ENCODE data around the gene EAF2. TPM values are rescaled to one million over a fixed set of nuclear protein-coding genes. Genes with fewer than 3 reads are reported as not detected.

EAF2 gene
- total RNA-seq, 1 donor from 2014 or later, result 14.5 TPM

DNA sequence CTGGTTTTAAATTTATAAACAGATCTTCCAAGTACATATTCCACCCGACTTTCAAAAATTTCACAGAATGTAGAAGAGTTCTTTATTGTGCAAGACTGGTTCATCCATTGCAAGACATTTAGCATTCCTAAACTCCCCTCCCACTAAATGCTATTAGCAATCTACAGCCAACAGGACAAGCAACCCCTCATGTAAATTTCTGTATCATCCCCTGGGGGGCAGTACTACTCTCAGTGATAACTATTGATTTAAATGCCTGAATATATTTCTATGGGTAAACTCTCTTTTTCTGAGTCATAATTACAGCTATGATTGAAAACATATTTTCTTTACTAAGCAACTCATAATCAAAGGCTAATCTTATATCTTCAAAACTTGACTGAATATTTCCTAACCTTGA is 48.5 kb downstream of the EAF2 start:
- H3K27me3 Mint-ChIP-seq, result no peaks in the 10 kb centered on the region
- H3K4me1 Mint-ChIP-seq, result no peaks in the 10 kb centered on the region
- H3K36me3 Mint-ChIP-seq (ENCODE audit: low read depth), result no peaks in the 10 kb centered on the region
- no peak overlapping the region for H3K4me3 Mint-ChIP-seq
- intact Hi-C loops (cut with micrococcal nuclease), result loop anchor here (5.0 kb wide), 2 partner anchors 219 to 374 kb away; no protein-coding TSS in a partner anchor
- DNase-seq, result no peak
- H3K9me3 Mint-ChIP-seq, result no peaks in the 10 kb centered on the region
- no peak overlapping the region for H3K27ac Mint-ChIP-seq

DNA sequence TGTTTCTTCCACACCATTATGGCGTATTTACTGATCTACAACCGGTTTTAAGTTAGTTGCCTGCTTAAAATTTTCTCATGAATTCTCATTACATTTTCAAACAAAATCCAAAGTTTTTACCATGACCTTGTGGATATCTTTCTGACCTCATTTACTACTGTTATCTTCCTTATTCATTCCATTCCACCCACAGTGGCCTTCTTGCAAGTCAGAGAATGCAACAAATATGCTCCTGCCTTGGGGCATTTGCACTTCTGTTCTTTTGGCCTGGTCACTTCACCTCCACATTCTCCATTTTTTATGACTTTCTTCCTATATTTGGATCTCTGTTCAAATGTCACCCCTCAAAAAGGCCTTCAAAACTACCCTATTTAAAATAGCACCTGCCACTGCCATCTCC is 50.4 kb downstream of the EAF2 start:
- Mint-ChIP-seq H3K9me3 (no peaks in the 10 kb centered on the region), H3K27ac (no peak overlapping the region), H3K4me3 (no peak overlapping the region), H3K36me3 (ENCODE audit: low read depth) (no peaks in the 10 kb centered on the region), H3K27me3 (no peaks in the 10 kb centered on the region), H3K4me1 (no peaks in the 10 kb centered on the region)
- intact Hi-C loops (cut with micrococcal nuclease), result no loop called here
- DNase-seq, result no peak

DNA sequence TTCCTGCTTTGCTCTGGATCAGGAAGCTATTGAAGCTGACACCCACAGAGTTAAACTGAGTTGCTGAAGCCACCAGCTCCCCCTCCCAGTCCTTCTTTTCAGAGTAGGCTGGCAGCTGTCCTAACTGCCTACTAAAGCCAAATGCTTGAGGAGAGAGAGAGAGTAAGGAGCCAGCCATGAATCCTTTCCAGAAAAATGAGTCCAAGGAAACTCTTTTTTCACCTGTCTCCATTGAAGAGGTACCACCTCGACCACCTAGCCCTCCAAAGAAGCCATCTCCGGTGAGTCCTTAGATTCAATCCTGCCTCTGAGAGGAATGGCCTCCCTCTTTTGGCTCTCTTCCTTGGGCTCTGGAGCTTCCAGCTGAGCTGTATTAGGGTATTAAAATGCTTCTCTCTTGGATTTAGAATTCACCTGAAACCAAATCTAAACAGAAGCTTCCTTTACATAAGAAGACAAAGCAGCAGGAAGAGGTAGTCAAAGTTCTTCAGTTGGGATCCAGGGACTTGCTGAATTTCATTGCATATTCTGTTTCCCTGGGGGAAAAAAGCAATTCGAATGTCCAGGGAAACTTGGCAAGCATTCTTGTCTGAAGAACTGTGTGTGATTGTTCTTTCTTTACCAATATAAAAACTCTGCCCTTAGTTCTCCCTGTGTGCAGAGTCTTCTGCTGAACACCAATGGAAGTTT is 59.4 kb downstream of the EAF2 start, which contains the start of gene SLC15A2:
TSS of gene SLC15A2 (plus strand) at position 101 of the 690 bp plus-strand sequence. CDS start at position 177, 76 bp downstream.
- H3K4me3 Mint-ChIP-seq, result no peak within 1 kb of the TSS
- intact Hi-C loops (cut with micrococcal nuclease), result no loop called here
- H3K27me3 Mint-ChIP-seq, result no peaks in the 10 kb centered on the region
- DNase-seq, result no peak
- peaks cover 9% of the 10 kb centered on the region for H3K36me3 Mint-ChIP-seq (ENCODE audit: low read depth)
- H3K27ac Mint-ChIP-seq, result no peak within 1 kb of the TSS
- H3K4me1 Mint-ChIP-seq, result no peaks in the 10 kb centered on the region
- H3K9me3 Mint-ChIP-seq, result no peaks in the 10 kb centered on the region

DNA sequence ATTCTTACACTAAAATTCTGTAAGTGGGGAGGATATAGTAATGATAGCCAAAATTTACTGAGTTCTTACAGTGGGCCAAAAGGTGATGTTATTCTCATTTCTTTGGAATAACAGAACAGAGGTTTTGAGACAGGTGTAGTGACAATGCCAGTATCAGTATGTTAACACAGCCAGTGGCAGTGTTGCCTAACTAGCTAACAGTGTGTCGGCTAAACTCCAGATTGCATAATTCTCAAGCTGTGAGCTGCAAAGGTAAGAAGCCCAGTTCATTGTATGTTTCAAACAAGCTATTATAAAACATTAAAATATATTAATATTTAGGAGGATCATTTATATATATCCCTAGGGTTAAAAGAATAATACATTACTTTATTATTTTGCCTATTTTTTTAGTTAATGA is 60.1 kb downstream of the EAF2 start:
- no peaks in the 10 kb centered on the region for H3K4me1 Mint-ChIP-seq
- intact Hi-C loops (cut with micrococcal nuclease), result no loop called here
- H3K36me3 Mint-ChIP-seq (ENCODE audit: low read depth), result peaks cover 9% of the 10 kb centered on the region
- no peak for DNase-seq
- no peak overlapping the region for H3K4me3 Mint-ChIP-seq
- no peaks in the 10 kb centered on the region for H3K9me3 Mint-ChIP-seq
- no peaks in the 10 kb centered on the region for H3K27me3 Mint-ChIP-seq
- no peak overlapping the region for H3K27ac Mint-ChIP-seq

DNA sequence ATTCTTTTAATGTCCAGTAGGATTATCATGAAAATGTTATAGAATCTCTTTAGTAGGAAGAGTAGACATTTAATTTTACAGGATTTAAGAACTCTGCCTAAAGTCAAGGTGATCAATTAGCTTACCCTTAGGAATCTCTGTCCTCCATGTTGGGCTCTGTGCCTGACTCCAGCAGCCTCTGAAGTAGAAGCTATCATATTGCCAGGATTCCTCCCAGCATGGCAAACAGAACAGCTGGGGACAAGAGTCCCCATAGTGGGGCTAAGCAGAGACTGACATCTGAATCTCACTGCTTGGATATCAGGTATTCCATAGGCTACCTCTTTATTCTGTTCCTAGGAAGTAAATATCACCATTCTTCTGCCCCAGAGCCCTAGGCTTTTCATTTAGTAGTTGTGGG is 60.7 kb downstream of the EAF2 start:
- no peak for DNase-seq
- Mint-ChIP-seq H3K4me1 (no peaks in the 10 kb centered on the region), H3K9me3 (no peaks in the 10 kb centered on the region), H3K27me3 (no peaks in the 10 kb centered on the region), H3K4me3 (no peak overlapping the region), H3K27ac (no peak overlapping the region), H3K36me3 (ENCODE audit: low read depth) (peaks cover 9% of the 10 kb centered on the region)
- intact Hi-C loops (cut with micrococcal nuclease), result no loop called here

DNA sequence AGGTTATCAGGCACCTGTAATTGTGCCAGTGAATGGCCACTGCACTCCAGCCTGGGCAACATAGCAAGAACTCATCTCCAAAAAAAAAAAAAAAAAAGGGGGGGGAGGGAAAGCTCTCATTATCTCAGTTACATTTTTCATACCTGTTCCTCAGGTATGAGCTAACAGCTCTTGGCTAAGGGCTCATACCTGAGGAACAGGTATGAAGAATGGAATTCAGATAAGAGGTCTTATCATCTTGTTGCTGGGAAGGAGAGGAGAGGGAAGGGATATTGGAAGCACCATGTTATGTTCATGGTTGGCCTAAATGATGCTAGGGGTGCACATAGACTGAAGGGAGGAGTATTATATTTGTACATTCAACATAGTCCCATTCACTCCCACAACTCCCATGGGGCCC is 61.8 kb downstream of the EAF2 start:
- H3K36me3 Mint-ChIP-seq (ENCODE audit: low read depth), result peaks cover 13% of the 10 kb centered on the region
- H3K27me3 Mint-ChIP-seq, result no peaks in the 10 kb centered on the region
- no peak overlapping the region for H3K4me3 Mint-ChIP-seq
- intact Hi-C loops (cut with micrococcal nuclease), result no loop called here
- DNase-seq, result no peak
- H3K9me3 Mint-ChIP-seq, result no peaks in the 10 kb centered on the region
- no peak overlapping the region for H3K27ac Mint-ChIP-seq
- no peaks in the 10 kb centered on the region for H3K4me1 Mint-ChIP-seq

DNA sequence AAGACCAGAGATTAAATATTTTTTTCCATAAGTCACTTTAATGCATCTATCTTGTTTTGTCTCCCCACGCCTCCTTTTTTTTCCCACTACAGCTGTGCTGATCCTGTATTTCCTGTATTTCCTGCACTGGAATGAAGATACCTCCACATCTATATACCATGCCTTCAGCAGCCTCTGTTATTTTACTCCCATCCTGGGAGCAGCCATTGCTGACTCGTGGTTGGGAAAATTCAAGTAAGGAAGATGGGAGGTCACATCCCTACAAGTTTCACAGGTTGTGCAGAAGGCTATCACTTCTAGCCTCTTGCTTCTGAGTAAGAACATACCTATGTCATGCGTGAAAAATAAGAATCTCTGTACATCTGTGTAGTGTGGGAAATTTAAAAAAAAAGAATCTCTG is 62.3 kb downstream of the EAF2 start:
- no peaks in the 10 kb centered on the region for H3K4me1 Mint-ChIP-seq
- H3K9me3 Mint-ChIP-seq, result no peaks in the 10 kb centered on the region
- DNase-seq, result no peak
- H3K36me3 Mint-ChIP-seq (ENCODE audit: low read depth), result peaks cover 14% of the 10 kb centered on the region
- H3K4me3 Mint-ChIP-seq, result no peak overlapping the region
- intact Hi-C loops (cut with micrococcal nuclease), result no loop called here
- no peaks in the 10 kb centered on the region for H3K27me3 Mint-ChIP-seq
- H3K27ac Mint-ChIP-seq, result no peak overlapping the region

DNA sequence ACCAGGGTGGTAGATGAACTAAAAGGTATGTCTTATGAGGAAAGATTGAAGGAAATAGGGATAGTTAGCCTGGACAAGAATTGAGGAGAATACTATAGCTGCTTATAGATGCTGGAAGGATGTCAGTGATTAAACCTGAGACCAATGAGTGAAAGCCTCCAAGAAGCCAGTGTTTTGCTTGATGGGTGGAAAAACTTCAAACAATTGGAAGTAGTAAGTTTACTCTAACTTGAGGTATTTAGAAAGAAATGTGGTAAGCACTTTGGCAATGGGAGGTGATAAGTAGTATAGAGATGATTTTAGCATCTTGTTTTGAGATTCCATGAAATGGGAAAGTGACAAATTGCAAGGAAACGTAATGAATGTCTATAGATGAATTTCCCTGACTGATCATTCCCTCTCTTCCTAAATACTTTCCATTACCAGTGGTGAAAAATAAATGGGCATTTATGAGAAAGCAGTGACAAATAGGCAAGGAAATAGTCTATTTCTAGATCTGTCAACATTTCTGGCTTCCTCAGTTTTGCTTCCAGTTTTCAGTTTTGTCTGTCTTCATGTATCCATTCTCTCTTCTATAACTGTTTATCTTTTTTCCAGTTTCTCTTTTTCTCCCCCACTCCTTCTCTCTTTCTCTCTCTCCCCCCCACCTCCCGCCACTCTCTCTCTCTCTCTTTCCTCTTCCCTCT is 78.4 kb downstream of the EAF2 start:
- H3K4me3 Mint-ChIP-seq, result no peak overlapping the region
- peaks cover 2% of the 10 kb centered on the region for H3K4me1 Mint-ChIP-seq
- H3K9me3 Mint-ChIP-seq, result peaks cover 6% of the 10 kb centered on the region
- H3K36me3 Mint-ChIP-seq (ENCODE audit: low read depth), result peaks cover 18% of the 10 kb centered on the region
- DNase-seq, result no peak
- H3K27me3 Mint-ChIP-seq, result no peaks in the 10 kb centered on the region
- intact Hi-C loops (cut with micrococcal nuclease), result no loop called here
- peak overlapping the region; percentile 25 for H3K27ac Mint-ChIP-seq

DNA sequence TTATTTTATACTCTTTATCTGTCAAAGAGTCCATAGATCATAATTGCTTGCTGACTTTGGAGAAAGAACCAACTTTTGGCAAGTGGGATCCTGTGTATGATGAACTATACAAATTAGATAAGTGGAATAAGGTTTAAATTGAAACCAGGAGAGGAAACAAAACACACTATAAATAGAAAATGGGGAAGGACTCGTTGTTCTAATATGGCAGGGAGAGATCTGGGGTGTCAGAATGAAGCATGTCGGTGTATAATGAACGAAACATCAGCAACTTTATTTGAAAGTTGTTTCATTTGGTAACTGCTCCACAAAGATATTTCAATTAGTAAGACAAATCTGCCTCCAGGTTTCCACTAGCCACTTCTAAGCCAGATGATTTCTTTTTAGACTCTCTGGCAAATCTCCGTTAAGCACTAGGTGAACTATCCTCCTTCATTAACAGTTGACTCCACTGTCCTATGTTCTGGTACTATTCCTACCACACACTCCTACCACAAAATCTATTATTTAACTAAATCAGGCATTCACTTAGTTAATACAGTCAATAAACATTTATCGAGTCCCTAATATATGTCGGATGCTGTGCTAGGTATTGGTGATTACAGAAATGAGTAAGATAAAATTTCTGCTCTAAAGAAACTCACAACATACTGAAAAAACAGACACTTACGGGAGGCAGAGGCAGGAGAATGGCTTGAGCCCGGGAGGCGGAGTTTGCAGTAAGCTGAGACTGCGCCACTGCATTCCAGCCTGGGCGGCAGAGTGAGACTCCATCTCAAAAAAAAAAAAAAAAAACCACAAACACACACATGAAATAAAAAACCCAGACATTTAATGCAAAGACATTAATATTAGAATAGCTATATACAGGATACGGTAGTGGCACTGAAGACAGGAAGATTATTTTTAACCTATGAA is 79.3 kb downstream of the EAF2 start:
- Mint-ChIP-seq H3K36me3 (ENCODE audit: low read depth) (peaks cover 12% of the 10 kb centered on the region), H3K27me3 (no peaks in the 10 kb centered on the region), H3K27ac (no peak overlapping the region), H3K4me3 (no peak overlapping the region), H3K9me3 (peaks cover 4% of the 10 kb centered on the region), H3K4me1 (peaks cover 2% of the 10 kb centered on the region)
- no peak for DNase-seq
- intact Hi-C loops (cut with micrococcal nuclease), result no loop called here

DNA sequence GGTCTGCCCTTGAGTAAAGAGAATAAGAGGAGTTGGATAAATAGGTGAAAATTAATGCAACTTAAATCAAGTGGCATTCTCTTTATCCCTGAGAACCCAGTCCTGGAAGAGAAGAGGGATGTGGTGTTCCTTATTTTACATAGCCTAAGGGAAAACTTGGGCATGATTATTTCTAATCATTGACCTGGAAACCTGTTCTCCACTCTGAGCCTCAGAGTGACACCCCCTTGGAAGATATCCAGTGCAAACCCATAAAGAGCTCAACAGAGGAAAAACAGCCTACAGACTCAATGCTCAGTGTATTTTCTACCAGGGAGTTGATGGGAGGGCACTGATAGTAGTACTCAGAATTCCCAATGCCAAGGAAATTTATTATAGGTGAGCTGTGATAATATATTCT is 81.2 kb downstream of the EAF2 start:
- Mint-ChIP-seq H3K27me3 (no peaks in the 10 kb centered on the region), H3K36me3 (ENCODE audit: low read depth) (peaks cover 5% of the 10 kb centered on the region), H3K27ac (no peak overlapping the region), H3K4me1 (peaks cover 2% of the 10 kb centered on the region), H3K4me3 (no peak overlapping the region), H3K9me3 (no peaks in the 10 kb centered on the region)
- intact Hi-C loops (cut with micrococcal nuclease), result no loop called here
- DNase-seq, result no peak

DNA sequence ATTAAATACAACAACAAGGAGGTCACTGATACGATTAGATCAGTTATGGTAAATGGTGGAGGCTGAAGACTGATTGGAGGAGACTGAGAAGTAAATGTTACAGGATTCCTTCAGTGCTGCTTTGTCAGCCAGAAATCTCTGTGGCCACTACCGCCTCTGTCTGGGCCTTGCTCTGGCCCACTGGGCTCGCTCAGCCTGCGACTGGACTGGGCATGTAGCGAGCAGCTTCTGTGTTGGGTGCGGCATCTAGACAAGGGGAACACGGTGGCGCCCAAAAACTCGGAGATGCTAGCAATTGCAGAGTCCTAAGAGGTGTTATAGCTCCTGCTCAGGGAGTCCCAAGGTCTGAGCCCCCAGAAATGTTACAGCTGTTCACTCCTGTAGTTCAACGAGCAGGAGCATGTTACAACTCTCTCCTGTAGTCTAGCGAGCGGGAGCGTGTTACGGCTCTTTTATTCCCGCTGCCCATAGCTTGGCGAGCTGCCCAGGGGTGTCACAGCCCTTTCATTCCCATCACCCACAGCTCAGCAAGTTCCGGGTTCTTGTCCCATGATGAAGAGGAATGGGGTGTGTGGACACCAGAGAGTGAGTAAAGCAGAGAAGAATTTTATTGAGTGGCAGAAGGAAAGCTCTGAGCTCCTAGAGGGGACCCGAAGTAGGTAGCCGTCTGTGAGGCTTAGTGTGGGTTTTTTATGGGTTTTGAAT is 83.9 kb downstream of the EAF2 start:
- Mint-ChIP-seq H3K27ac (no peak overlapping the region), H3K4me3 (no peak overlapping the region), H3K4me1 (no peaks in the 10 kb centered on the region), H3K9me3 (no peaks in the 10 kb centered on the region), H3K27me3 (no peaks in the 10 kb centered on the region), H3K36me3 (ENCODE audit: low read depth) (peaks cover 6% of the 10 kb centered on the region)
- intact Hi-C loops (cut with micrococcal nuclease), result no loop called here
- no peak for DNase-seq

DNA sequence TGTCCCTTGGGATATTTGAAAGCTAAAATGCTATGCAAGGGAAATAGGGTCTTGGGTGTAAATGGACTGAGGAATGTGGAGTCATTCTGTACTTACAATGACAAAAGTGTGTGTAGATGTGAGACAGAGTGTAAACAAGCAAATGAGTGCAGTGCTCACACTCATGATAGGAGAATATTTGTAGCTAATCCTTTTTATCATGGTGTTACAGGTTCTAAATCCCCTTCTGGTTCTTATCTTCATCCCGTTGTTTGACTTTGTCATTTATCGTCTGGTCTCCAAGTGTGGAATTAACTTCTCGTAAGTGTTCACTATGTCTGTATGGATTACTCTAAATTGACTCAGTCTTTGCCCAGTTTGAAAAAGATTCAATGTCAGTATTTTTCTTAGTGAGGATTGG is 89.7 kb downstream of the EAF2 start:
- Mint-ChIP-seq H3K4me1 (no peaks in the 10 kb centered on the region), H3K36me3 (ENCODE audit: low read depth) (peaks cover 18% of the 10 kb centered on the region), H3K27me3 (no peaks in the 10 kb centered on the region), H3K27ac (no peak overlapping the region), H3K9me3 (no peaks in the 10 kb centered on the region), H3K4me3 (no peak overlapping the region)
- intact Hi-C loops (cut with micrococcal nuclease), result no loop called here
- no peak for DNase-seq

DNA sequence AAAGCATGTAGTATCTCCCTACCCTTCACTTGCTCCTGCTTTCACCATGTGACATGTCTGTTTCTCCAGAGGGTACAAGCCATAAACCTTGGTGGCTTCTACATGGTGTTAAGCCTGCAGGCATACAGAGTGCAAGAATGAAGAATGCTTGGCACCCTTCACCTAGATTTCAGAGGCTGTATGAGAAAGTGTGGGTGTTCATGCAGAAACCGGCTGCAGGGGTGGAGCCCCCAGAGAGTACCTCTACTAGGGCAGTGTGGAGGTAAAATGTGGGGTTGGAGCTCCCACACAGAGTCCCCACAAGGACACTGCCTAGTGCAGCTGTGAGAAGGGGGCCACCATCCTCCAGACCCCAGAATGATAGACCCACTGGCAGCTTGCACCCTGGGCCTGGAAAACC is 91.4 kb downstream of the EAF2 start:
- Mint-ChIP-seq H3K27ac (no peak overlapping the region), H3K4me1 (no peaks in the 10 kb centered on the region), H3K4me3 (no peak overlapping the region), H3K27me3 (no peaks in the 10 kb centered on the region), H3K9me3 (no peaks in the 10 kb centered on the region), H3K36me3 (ENCODE audit: low read depth) (peaks cover 20% of the 10 kb centered on the region)
- no peak for DNase-seq
- intact Hi-C loops (cut with micrococcal nuclease), result no loop called here

Measured in activated CD4-positive, alpha-beta T cell treated with anti-CD3 and anti-CD28 coated beads, Interleukin-2, amount 10 ng/mL, durations not matched to agents 24 days and 14 days (primary cell).